Fibroblast of villous mesenchyme (primary cell): ENCODE results near the gene LRP1B. TPM values are rescaled to one million over a fixed set of nuclear protein-coding genes. Genes with fewer than 3 reads are reported as not detected.
"Not testable (repeated sequence)": the region's sequence is repeated elsewhere in the genome, so short reads cannot be mapped to it uniquely, and the experiment has no call there.

Experiments
- DNase-seq: peaks from one replicate; pipeline ENCODE4 v3.0.0-alpha.2; 2010; ENCODE audit warnings: low read depth
- H3K4me3 ChIP-seq: 2 replicates; pipeline ENCODE4 v1.5.1; 2011; ENCODE audit warnings: low read depth, mild to moderate bottlenecking, low read length
- CTCF ChIP-seq: IDR thresholded peaks from 2 replicates; pipeline ENCODE4 v1.5.1; 2012; ENCODE audit warnings: low read depth, mild to moderate bottlenecking, low read length; ENCODE audit not compliant: insufficient read depth
- total RNA-seq: library from RNA; depleted of rRNA; stranded (reverse); fragments of >200 nt; gene quantifications from 2 replicates; pipeline ENCODE4 v1.2.3, GENCODE V29; 2012

LRP1B gene
- total RNA-seq, 1 donor = 2.2 TPM

DNA sequence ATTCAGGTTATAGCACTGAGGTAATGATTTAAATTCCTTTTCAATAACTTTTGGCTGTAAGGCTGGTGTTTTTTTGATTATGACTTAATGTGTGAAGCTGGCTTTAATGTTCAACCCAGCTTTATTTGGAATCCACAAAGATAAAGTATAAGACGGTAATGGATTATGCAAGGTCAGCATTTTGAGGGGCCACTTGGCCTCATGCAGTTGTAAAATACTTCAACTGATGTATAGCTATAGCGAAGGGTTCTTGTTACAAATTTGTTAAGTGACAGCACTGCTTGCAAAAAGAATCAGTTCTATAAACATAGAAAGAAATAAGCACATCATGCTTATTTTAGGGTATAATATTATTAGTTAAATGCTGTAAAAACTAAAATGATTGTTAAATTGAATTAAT, 36.6 kb downstream of the LRP1B start:
- TF ChIP-seq CTCF = no peak
- no peak for DNase-seq
- no peak overlapping the region for H3K4me3 ChIP-seq

GRCh38 chr2:142088058-142088568, 42.7 kb downstream of the LRP1B start:
- no peak overlapping the region for H3K4me3 ChIP-seq
- TF ChIP-seq CTCF = no peak
- no peak for DNase-seq

DNA sequence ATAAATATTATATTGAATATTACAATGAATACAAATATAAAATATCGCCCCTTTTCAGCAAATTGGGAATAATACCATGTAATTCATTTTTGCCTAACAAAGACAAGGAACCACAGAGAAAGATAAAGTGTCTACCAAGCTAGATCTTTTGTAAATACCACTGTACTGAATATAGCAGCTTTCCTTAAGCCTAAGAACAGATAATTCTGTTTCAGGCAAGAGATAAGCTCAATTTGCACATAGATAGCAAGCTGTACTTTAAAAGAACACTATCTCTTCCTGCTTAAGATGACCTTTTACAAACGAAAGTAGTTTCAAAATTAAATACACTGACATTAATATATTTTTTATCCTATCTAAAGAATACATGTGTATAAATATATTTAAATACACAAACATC, 43.2 kb downstream of the LRP1B start:
- DNase-seq = not testable (repeated sequence)

GRCh38 chr2:142082368-142082767, 48.4 kb downstream of the LRP1B start:
- no peak overlapping the region for H3K4me3 ChIP-seq
- no peak for DNase-seq
- TF ChIP-seq CTCF = no peak

More for the DNA sequence above, 43.2 kb downstream of the LRP1B start:
- H3K4me3 ChIP-seq = not testable (repeated sequence)

GRCh38 chr2:142076317-142076716, 54.5 kb downstream of the LRP1B start:
- H3K4me3 ChIP-seq = no peak overlapping the region
- no peak for DNase-seq

GRCh38 chr2:142075826-142076225, 55.0 kb downstream of the LRP1B start:
- no peak overlapping the region for H3K4me3 ChIP-seq
- no peak for DNase-seq
- no peak for TF ChIP-seq CTCF

More at GRCh38 chr2:142076317-142076716, 54.5 kb downstream of the LRP1B start:
- no peak for TF ChIP-seq CTCF

- TF ChIP-seq CTCF = no peak
Measured at GRCh38 chr2:142069251-142069888, 61.4 kb downstream of the LRP1B start.

More at GRCh38 chr2:142069251-142069888, 61.4 kb downstream of the LRP1B start:
- DNase-seq = no peak
- H3K4me3 ChIP-seq = no peak overlapping the region
